ENCODE measurements around the gene CALR3.

The CALR3 gene

DNA sequence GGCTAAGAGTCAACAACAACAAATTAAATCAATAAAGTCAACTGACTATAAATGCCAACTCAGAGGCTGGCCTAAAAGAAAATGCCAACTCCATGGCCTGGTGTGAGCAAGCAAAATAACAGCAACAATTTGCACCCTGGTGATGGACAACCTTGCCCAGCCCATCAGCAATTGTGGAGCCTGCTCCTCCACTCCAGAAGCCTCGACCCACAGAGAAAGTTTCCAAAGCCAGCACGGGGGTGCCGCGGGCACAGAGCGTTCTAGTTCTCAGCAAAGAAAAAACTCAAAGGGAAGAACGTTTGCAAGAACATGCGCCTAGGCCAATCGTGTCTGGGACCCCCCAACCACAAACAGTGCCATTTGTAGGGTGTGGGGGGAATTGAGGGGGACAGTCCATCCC lies 35.5 kb downstream of the CALR3 start:
- H3K4me1 ChIP-seq, result peaks cover 0 to 40% (median 24%) of the 10 kb centered on the region in 4 donors
- intact Hi-C loops (cut with DNase I; ENCODE audit: low total_unique reads), result no loop called here
- DNase-seq, result no peak
- TF ChIP-seq, protein P1, sequence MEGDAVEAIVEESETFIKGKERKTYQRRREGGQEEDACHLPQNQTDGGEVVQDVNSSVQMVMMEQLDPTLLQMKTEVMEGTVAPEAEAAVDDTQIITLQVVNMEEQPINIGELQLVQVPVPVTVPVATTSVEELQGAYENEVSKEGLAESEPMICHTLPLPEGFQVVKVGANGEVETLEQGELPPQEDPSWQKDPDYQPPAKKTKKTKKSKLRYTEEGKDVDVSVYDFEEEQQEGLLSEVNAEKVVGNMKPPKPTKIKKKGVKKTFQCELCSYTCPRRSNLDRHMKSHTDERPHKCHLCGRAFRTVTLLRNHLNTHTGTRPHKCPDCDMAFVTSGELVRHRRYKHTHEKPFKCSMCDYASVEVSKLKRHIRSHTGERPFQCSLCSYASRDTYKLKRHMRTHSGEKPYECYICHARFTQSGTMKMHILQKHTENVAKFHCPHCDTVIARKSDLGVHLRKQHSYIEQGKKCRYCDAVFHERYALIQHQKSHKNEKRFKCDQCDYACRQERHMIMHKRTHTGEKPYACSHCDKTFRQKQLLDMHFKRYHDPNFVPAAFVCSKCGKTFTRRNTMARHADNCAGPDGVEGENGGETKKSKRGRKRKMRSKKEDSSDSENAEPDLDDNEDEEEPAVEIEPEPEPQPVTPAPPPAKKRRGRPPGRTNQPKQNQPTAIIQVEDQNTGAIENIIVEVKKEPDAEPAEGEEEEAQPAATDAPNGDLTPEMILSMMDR (IDR thresholded peaks at IDR 0.05), result no peak
- H3K4me3 ChIP-seq, result no peak overlapping the region
- no peak overlapping the region for H3K27ac ChIP-seq
- no peaks in the 10 kb centered on the region for H3K9me3 ChIP-seq
- no peaks in the 10 kb centered on the region for H3K27me3 ChIP-seq
- no peaks in the 10 kb centered on the region for H3K36me3 ChIP-seq

DNA sequence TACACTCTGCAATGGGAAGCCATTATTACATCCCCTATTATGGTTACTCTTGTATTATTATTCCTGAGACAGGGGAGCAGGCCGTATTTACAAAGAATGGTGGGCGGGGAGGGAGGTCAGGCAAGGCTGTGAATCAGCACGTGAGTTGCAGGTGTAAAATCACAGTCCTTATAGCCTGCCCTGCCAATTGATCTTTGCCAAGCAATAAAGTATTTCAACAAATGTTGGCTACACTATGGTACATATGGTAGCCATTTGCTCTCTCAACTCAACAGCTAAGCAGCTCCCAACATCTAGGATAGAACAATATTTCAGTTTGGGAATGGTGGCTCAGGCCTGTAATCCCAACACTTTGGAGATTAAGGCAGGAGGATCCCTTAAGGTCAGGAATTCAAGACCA lies 36.3 kb downstream of the CALR3 start:
- Histone ChIP-seq H3K4me3 (no peak overlapping the region), H3K27ac (no peak overlapping the region), H3K4me1 (peaks cover 0 to 41% (median 25%) of the 10 kb centered on the region in 4 donors), H3K36me3 (no peaks in the 10 kb centered on the region), H3K27me3 (no peaks in the 10 kb centered on the region), H3K9me3 (no peaks in the 10 kb centered on the region)
- TF ChIP-seq, protein P1 (IDR thresholded peaks at IDR 0.05), result no peak
- intact Hi-C loops (cut with DNase I; ENCODE audit: low total_unique reads), result no loop called here
- DNase-seq, result no peak

DNA sequence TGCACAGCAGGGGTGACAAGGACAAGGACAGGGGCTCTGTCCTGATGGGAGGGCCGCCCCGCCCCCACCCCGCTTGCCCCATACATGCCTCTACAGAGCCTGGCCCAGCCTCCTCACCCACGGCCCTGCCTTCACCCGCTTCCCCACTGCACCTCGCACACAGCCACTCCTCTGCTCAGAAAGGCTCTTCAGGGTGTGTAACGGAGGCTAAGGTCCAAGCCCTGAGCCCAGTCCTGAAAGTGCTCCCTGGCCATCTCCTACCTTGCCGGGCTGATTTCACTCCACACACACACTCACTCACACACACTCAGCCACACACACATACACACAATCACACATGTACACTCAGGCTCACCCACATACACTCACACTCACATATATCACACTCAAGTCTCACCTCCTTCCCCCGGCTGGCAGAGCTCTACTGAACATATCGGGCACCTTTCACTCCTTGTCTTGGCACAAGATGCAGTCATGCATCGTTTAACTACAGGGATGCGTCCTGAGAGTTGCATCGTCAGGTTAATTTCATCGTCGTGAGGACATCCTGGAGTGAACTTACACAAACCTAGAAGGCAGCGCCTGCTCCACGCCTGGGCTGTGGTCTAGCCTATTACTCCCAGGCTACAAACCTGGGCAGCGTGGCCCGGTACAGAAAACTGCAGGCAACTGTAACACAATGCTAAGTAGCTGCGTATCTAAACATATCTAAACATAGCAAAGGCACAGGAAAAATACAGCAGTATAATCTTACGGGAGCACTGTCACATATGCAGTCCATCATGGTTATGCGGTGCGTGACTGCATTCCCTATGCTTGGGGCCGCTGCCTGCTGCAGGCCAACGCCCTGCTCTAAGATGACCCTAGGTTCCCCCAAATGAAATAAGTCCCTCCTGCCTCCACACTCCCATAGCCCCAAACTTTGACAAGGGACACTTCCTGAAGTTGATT lies 37.3 kb downstream of the CALR3 start:
- TF ChIP-seq, protein P1 (IDR thresholded peaks at IDR 0.05), result no peak
- peaks cover 0 to 51% (median 27%) of the 10 kb centered on the region in 4 donors for H3K4me1 ChIP-seq
- no peaks in the 10 kb centered on the region for H3K36me3 ChIP-seq
- peak overlapping the region in 1 of 2 donors; percentile 75 for H3K27ac ChIP-seq
- no peaks in the 10 kb centered on the region for H3K9me3 ChIP-seq
- intact Hi-C loops (cut with DNase I; ENCODE audit: low total_unique reads), result no loop called here
- H3K4me3 ChIP-seq, result no peak overlapping the region
- no peaks in the 10 kb centered on the region for H3K27me3 ChIP-seq
- DNase-seq, result no peak

DNA sequence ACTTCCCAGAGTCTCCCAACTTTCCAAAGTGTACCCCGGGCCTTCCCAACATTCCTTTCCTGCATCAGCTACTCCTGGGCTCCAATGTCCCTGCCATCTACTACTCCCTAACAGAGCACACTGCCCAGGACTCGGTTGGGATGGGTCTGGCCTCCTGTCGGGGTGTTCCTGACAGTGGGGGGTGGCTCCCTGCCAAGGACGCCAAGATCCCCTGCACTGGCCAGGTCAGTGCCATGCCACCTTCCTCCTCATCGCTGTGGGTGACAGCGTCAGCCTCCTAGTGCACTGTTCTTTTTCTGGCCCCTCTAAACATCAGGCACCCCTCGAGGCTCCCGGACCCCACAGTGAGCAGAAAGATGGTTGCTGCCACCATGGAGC lies 38.0 kb downstream of the CALR3 start:
- H3K36me3 ChIP-seq, result no peaks in the 10 kb centered on the region
- intact Hi-C loops (cut with DNase I; ENCODE audit: low total_unique reads), result no loop called here
- H3K9me3 ChIP-seq, result no peaks in the 10 kb centered on the region
- H3K4me1 ChIP-seq, result peaks cover 0 to 54% (median 30%) of the 10 kb centered on the region in 4 donors
- TF ChIP-seq, protein P1 (IDR thresholded peaks at IDR 0.05), result no peak
- no peak overlapping the region for H3K4me3 ChIP-seq
- H3K27ac ChIP-seq, result peak overlapping the region; percentile 48 to 75
- DNase-seq, result no peak
- H3K27me3 ChIP-seq, result no peaks in the 10 kb centered on the region

DNA sequence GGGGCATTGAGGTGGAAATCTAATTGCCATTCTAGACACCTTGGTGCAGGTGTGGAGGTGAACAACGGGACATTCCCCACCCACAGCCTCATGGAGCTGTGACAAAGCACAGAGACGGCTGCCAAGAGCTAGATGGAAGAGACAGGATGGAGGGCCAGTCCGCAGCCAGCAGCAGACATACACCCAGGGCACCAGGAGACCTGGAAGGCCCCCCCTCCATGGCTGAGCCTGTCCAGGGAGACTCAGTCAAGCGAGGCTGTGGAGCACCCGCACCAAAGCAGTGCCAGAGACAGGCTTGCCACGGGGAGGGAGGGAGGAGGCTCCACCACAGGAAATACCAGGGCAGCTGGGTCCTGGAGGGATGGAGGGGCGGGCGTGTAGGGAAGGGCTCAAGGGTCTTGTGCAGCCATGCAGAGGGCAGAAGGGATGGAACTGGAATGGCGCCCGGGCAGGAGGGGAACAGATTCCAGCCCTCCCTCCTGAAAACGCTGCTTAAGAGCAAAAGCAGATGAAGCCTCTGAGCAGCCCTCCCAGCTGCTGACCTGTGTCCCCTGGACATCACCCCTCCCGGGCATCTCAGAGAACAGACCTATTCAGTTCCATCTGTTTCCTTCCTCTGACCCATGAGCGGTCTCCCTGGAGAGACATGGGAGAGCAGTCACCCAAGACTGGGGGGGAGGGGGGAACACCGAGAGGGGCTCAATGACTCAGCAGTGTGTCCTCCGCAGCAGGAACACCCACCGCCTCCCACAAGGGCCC lies 38.6 kb downstream of the CALR3 start:
- H3K27ac ChIP-seq, result peak overlapping the region; percentile 48 to 75
- no peaks in the 10 kb centered on the region for H3K9me3 ChIP-seq
- no peaks in the 10 kb centered on the region for H3K27me3 ChIP-seq
- DNase-seq, result peak; percentile 32 to 81
- intact Hi-C loops (cut with DNase I; ENCODE audit: low total_unique reads), result no loop called here
- peaks cover 0 to 50% (median 30%) of the 10 kb centered on the region in 4 donors for H3K4me1 ChIP-seq
- TF ChIP-seq, protein P1 (IDR thresholded peaks at IDR 0.05), result no peak
- H3K36me3 ChIP-seq, result no peaks in the 10 kb centered on the region
- H3K4me3 ChIP-seq, result peak overlapping the region; percentile 28 to 29
